Sigmoid colon (tissue), 4 donors: ENCODE measurements around the gene TMEM222.

Source experiments
- CTCF ChIP-seq, 4 experiments: fragments of 450-650 bp in 3 of 4; fragments of 200-600 bp in 1 of 4; IDR thresholded peaks; one replicate each; pipeline ENCODE4 v1.5.1; 2016 to 2019; ENCODE audit warnings: antibody characterized with exemption in 4 of 4, mild to moderate bottlenecking in 3 of 4, moderate library complexity in 2 of 4
- EP300 ChIP-seq, 4 donors: sonication (generic); formaldehyde crosslinking; IDR thresholded peaks; one replicate each; pipeline ENCODE4 v1.6.1; 2017; ENCODE audit warnings: antibody characterized with exemption in 4 of 4

- TF ChIP-seq CTCF (IDR thresholded peaks at IDR 0.05) (no peak), EP300 (IDR thresholded peaks at IDR 0.05) (no peak)
Measured at GRCh38 chr1:27292106-27292505, 29.9 kb upstream of the TMEM222 start.
